RPMI7951 (cell line): Measurements from ENCODE around the gene AP3S2. TPM values are rescaled to one million over a fixed set of nuclear protein-coding genes. Genes with fewer than 3 reads are reported as not detected.
A peak's percentile ranks its signal among the peaks of the same experiment; 100 is the strongest.
"Not testable (repeated sequence)": the region's sequence is repeated elsewhere in the genome, so short reads cannot be mapped to it uniquely, and the experiment has no call there.

Experiments used
- DNase-seq: peaks from one replicate; pipeline ENCODE4 v3.0.0-alpha.2; 2012; ENCODE audit warnings: low read depth
- total RNA-seq: library from RNA; depleted of rRNA; stranded (reverse); fragments of >200 nt; shearing (Covaris generic); gene quantifications from 2 replicates; pipeline ENCODE4 v1.2.3, GENCODE V29; 2014

Gene AP3S2
- total RNA-seq, 1 experiment from 2014 or later, result 56.0 TPM

- not testable (repeated sequence) for DNase-seq
These were observed 59.2 kb downstream of the AP3S2 start for GRCh38 chr15:89834465-89835175.

GRCh38 chr15:89833966-89834365, 59.8 kb downstream of the AP3S2 start:
- DNase-seq, result no peak

GRCh38 chr15:89830639-89831038, 63.2 kb downstream of the AP3S2 start:
- DNase-seq, result no peak

- no peak for DNase-seq
These were observed 64.0 kb downstream of the AP3S2 start for GRCh38 chr15:89829616-89830440.

GRCh38 chr15:89829161-89829560, 64.6 kb downstream of the AP3S2 start:
- DNase-seq, result no peak

- DNase-seq, result peak; percentile 93
These were observed 65.3 kb downstream of the AP3S2 start for GRCh38 chr15:89828281-89829145.

GRCh38 chr15:89827829-89828228, 66.0 kb downstream of the AP3S2 start:
- DNase-seq, result no peak

GRCh38 chr15:89826671-89827655, 66.8 kb downstream of the AP3S2 start:
- no peak for DNase-seq

GRCh38 chr15:89825271-89825940, 68.4 kb downstream of the AP3S2 start:
- peak; percentile 29 for DNase-seq

GRCh38 chr15:89824607-89824867, 69.3 kb downstream of the AP3S2 start:
- DNase-seq, result no peak

GRCh38 chr15:89823836-89824606, 69.8 kb downstream of the AP3S2 start:
- DNase-seq, result no peak

GRCh38 chr15:89822951-89823711, 70.7 kb downstream of the AP3S2 start:
- peak; percentile 94 for DNase-seq

GRCh38 chr15:89822611-89822950, 71.2 kb downstream of the AP3S2 start:
- DNase-seq, result no peak

- DNase-seq, result peak; percentile 94
These were observed 71.8 kb downstream of the AP3S2 start for GRCh38 chr15:89822026-89822425.

GRCh38 chr15:89820666-89821611, 72.9 kb downstream of the AP3S2 start:
- DNase-seq, result peak; percentile 96

- no peak for DNase-seq
These were observed 75.5 kb downstream of the AP3S2 start for GRCh38 chr15:89818287-89818686.

GRCh38 chr15:89817701-89818280, 76.0 kb downstream of the AP3S2 start:
- DNase-seq, result no peak

- no peak for DNase-seq
These were observed 78.0 kb downstream of the AP3S2 start for GRCh38 chr15:89815769-89816168.
